GM23248 (cell line): ENCODE results near the gene IMMT. TPM values are rescaled to one million over a fixed set of nuclear protein-coding genes. Genes with fewer than 3 reads are reported as not detected.
A peak's percentile ranks its signal among the peaks of the same experiment; 100 is the strongest.

Source experiments
- DNase-seq: peaks from one replicate; pipeline ENCODE4 v3.0.0-alpha.2; 2015
- H2AFZ ChIP-seq: fragments of 200-600 bp; sonication (generic); 2 replicates; pipeline ENCODE4 v1.6.1; 2016; ENCODE audit warnings: antibody characterized with exemption
- H3F3A ChIP-seq: fragments of 200-600 bp; sonication (generic); 2 replicates; pipeline ENCODE4 v1.6.1; 2016; ENCODE audit warnings: mild to moderate bottlenecking, antibody characterized with exemption, mixed run types; ENCODE audit not compliant: insufficient read depth
- H3K27ac ChIP-seq: fragments of 200-600 bp; sonication (generic); 2 replicates; pipeline ENCODE4 v1.5.1; 2016; ENCODE audit warnings: mild to moderate bottlenecking
- H3K27me3 ChIP-seq: fragments of 200-600 bp; sonication (generic); replicated peaks from 2 replicates; pipeline ENCODE4 v1.6.1; 2016; ENCODE audit warnings: mild to moderate bottlenecking; ENCODE audit not compliant: insufficient read depth
- H3K36me3 ChIP-seq: fragments of 200-600 bp; sonication (generic); 2 replicates; pipeline ENCODE4 v1.6.1; 2016; ENCODE audit warnings: low read depth, mild to moderate bottlenecking
- H3K4me1 ChIP-seq: fragments of 200-600 bp; sonication (generic); 2 replicates; pipeline ENCODE4 v1.6.1; 2016; ENCODE audit warnings: mild to moderate bottlenecking; ENCODE audit not compliant: insufficient read depth
- H3K4me2 ChIP-seq: fragments of 200-600 bp; sonication (generic); one replicate; pipeline ENCODE4 v1.6.1; 2016; ENCODE audit warnings: mild to moderate bottlenecking; ENCODE audit not compliant: unreplicated experiment
- H3K4me3 ChIP-seq: fragments of 200-600 bp; sonication (generic); 2 replicates; pipeline ENCODE4 v1.5.1; 2016; ENCODE audit warnings: mild to moderate bottlenecking
- H3K79me2 ChIP-seq: fragments of 200-600 bp; sonication (generic); 2 replicates; pipeline ENCODE4 v1.6.1; 2016; ENCODE audit warnings: mild to moderate bottlenecking; ENCODE audit not compliant: insufficient read depth
- H3K9ac ChIP-seq: fragments of 200-600 bp; sonication (generic); 2 replicates; pipeline ENCODE4 v1.6.1; 2016; ENCODE audit warnings: mild to moderate bottlenecking
- H3K9me2 ChIP-seq: fragments of 200-600 bp; sonication (generic); 2 replicates; pipeline ENCODE4 v1.6.1; 2016; ENCODE audit warnings: mixed run types, mild to moderate bottlenecking, moderate library complexity; ENCODE audit not compliant: insufficient read depth
- H3K9me3 ChIP-seq: fragments of 200-600 bp; sonication (generic); one replicate; pipeline ENCODE4 v1.6.1; 2017; ENCODE audit warnings: low read depth
- H4K20me1 ChIP-seq: fragments of 200-600 bp; sonication (generic); 2 replicates; pipeline ENCODE4 v1.6.0; 2016; ENCODE audit not compliant: insufficient read depth
- EZH2 ChIP-seq: fragments of 200-600 bp; sonication (generic); IDR thresholded peaks from 2 replicates; pipeline ENCODE4 v1.6.1; 2018; ENCODE audit warnings: antibody characterized with exemption, mild to moderate bottlenecking; ENCODE audit not compliant: insufficient read depth, poor library complexity, severe bottlenecking
- EZH2phosphoT487 ChIP-seq: fragments of 200-600 bp; sonication (generic); IDR thresholded peaks from 2 replicates; pipeline ENCODE4 v1.6.1; 2018; ENCODE audit warnings: antibody characterized with exemption, moderate library complexity, mild to moderate bottlenecking, low read depth; ENCODE audit not compliant: insufficient read depth
- WGBS, 2 experiments: methylation state at CpG; one replicate each; pipeline ENCODE4 v1.1.6; 2015 to 2017; ENCODE audit warnings: low lambda C conversion rate in 2 of 2, low coverage in 1 of 2; ENCODE audit errors: missing lambda C conversion rate in 2 of 2; 5-methylcytosine and 5-hydroxymethylcytosine counted together
- in situ Hi-C: fragments of 300-500 bp; cut with MboI; formaldehyde crosslinking; loops from 2 replicates; pipeline ENCODE4 v1.15.0; 2020
- polyA plus RNA-seq: library from polyadenylated mRNA; unstranded; fragments of >200 nt; fragmentation: Nextera tagmentation; extraction: Ambion mirVana; gene quantifications from 2 replicates; pipeline ENCODE4 v1.2.1, GENCODE V29; 2016
- total RNA-seq: library from RNA; depleted of rRNA; stranded (reverse); fragments of >200 nt; shearing (Covaris generic); gene quantifications from 2 replicates; pipeline ENCODE4 v1.2.3, GENCODE V29; 2014

IMMT gene
- total and polyA plus RNA-seq, 2 experiments from 2014 or later = 60.4 to 75.4 TPM

DNA sequence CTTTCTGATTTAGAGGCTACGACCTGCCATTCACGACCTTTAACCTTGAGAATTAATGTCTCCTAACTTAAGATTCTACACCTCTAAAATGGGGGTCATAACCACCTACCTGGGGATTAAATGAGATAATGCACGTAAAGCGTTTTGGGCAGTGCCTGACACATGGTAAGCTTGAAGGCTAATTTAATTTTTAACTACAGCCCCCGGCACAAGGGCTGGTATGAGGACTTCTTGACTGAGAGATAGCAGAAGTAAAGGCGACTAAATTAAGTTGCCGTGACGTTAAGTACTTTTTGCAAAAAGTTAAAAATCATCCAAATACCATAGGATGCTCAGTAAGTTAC, 4.5 kb upstream of the IMMT start:
- H3K27me3 ChIP-seq = no peaks in the 10 kb centered on the region
- peak; percentile 24 for DNase-seq
- no peaks in the 10 kb centered on the region for H3K9me2 ChIP-seq
- no peaks in the 10 kb centered on the region for H3K9me3 ChIP-seq
- H3K4me1 ChIP-seq = peaks cover 7% of the 10 kb centered on the region; the same call in 1 of the 2 replicates
- in situ Hi-C loops = no loop called here
- H2AFZ ChIP-seq = peak overlapping the region; percentile 96
- peaks cover 16% of the 10 kb centered on the region for H3F3A ChIP-seq
- no peak for TF ChIP-seq EZH2
- TF ChIP-seq EZH2phosphoT487 = no peak
- peak overlapping the region; percentile 72 for H3K27ac ChIP-seq
- peaks cover 61% of the 10 kb centered on the region for H3K79me2 ChIP-seq
- peak overlapping the region; percentile 92 for H3K4me2 ChIP-seq
- no peaks in the 10 kb centered on the region for H4K20me1 ChIP-seq
- H3K4me3 ChIP-seq = peak overlapping the region; percentile 89
- H3K36me3 ChIP-seq = no peaks in the 10 kb centered on the region
- WGBS, 2 experiments = 0% methylated on average over 8 of the region's 8 CpGs
- peak overlapping the region; percentile 90 for H3K9ac ChIP-seq

DNA sequence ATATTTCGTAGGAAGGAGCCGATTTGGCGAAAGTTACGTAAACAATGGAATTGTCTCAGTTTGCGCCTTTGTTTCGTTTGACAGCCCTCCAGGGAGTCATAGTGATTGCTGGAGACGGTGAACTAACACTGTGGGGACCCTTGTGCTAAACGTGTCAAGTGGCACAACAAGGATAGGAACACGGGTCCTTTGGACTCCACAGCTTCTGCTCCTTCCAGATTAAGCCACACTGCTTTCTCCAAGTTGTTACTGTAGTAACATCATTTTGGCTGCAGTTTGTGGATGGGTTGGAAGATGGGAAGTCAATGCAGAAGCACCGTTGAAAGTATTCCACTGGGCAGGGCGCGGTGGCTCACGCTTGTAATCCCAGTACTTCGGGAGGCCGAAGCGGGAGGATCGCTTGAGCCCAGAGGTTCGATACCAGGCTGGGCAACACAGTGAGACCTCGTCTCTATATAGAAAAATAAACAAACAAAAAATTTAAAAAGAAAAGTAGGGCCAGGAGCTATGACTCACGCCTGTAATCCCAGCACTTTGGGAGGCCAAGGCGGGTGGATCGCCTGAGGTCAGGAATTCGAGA, 636 bp upstream of the IMMT start:
- Histone ChIP-seq H3K4me2 (peak overlapping the region; percentile 79), H3K27me3 (no peaks in the 10 kb centered on the region), H3K9me3 (no peaks in the 10 kb centered on the region), H3K27ac (peak overlapping the region; percentile 99), H3K9ac (peak overlapping the region; percentile 98), H3K4me1 (peaks cover 19% of the 10 kb centered on the region), H3K9me2 (no peaks in the 10 kb centered on the region), H3F3A (peaks cover 30% of the 10 kb centered on the region), H3K36me3 (no peaks in the 10 kb centered on the region), H4K20me1 (no peaks in the 10 kb centered on the region), H3K79me2 (peaks cover 59% of the 10 kb centered on the region), H2AFZ (peak overlapping the region; percentile 86), H3K4me3 (peak overlapping the region; percentile 96)
- DNase-seq = no peak
- TF ChIP-seq EZH2phosphoT487 = no peak
- TF ChIP-seq EZH2 = no peak
- in situ Hi-C loops = no loop called here
- WGBS, 2 experiments = 27 to 29% methylated on average over 23 of the region's 23 CpGs

- Histone ChIP-seq H4K20me1 (0 out of 2 replicates have a peak, but pooled peaks cover 4% of the 10 kb centered on the region), H3K4me3 (peak overlapping the region; percentile 96), H3K9me2 (no peaks in the 10 kb centered on the region), H3K27ac (peak overlapping the region; percentile 99), H3K79me2 (peaks cover 59% of the 10 kb centered on the region), H3K9ac (peak overlapping the region; percentile 98), H3K9me3 (no peaks in the 10 kb centered on the region), H3K4me1 (peaks cover 13% of the 10 kb centered on the region; the same call in 1 of the 2 replicates), H3K4me2 (peak overlapping the region; percentile 82), H3K36me3 (no peaks in the 10 kb centered on the region), H2AFZ (peak overlapping the region; percentile 60), H3K27me3 (no peaks in the 10 kb centered on the region), H3F3A (peaks cover 36% of the 10 kb centered on the region)
- in situ Hi-C loops = no loop called here
- TF ChIP-seq EZH2 (no peak), EZH2phosphoT487 (no peak)
- DNase-seq = no peak
- WGBS, 2 experiments = 1 to 2% methylated on average over 17 of the region's 17 CpGs
These were observed 559 bp downstream of the IMMT start for GRCh38 chr2:86194751-86195054.

DNA sequence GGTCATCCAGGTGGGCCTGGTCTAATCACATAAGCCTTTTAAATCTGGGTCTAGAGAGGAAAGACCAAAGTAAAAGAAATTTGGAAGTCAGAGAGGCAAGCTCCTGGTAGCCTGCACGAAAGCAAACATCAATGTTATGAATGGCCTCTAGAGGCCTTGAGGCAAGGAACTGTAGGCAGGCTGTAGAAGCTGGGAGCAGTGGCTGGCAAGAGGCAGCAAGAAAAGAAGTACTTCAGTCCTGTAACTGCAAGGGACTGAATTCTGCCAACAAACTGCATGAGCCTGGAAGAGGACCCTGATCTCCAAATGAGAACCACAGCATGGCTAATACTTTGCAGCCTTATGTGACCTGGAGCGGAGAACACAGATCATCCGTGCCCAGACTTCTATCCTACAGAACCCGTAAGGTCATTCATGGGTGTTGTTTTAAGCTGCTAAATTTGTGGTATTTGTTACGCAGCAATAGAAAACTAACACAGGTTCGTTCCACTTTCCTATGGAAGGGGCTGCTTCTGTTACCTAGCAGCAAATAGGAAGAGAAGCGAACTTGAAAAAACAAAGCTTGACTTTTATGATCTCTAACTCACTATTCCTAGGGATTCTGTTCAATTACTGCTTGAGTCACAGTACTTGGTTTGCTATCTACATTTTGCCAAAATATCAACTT, 1.2 kb downstream of the IMMT start:
- Histone ChIP-seq H3K79me2 (peaks cover 59% of the 10 kb centered on the region), H3K9me2 (no peaks in the 10 kb centered on the region), H3K4me3 (peak overlapping the region; percentile 96), H3K36me3 (no peaks in the 10 kb centered on the region), H3F3A (peaks cover 38% of the 10 kb centered on the region), H3K27ac (peak overlapping the region; percentile 99), H3K4me2 (peak overlapping the region; percentile 82), H3K9ac (peak overlapping the region; percentile 98), H3K27me3 (no peaks in the 10 kb centered on the region), H3K9me3 (no peaks in the 10 kb centered on the region), H3K4me1 (peaks cover 13% of the 10 kb centered on the region; the same call in 1 of the 2 replicates), H2AFZ (peak overlapping the region; percentile 60; the same call in 1 of the 2 replicates), H4K20me1 (0 out of 2 replicates have a peak, but pooled peaks cover 5% of the 10 kb centered on the region)
- DNase-seq = peak; percentile 57
- no peak for TF ChIP-seq EZH2phosphoT487
- TF ChIP-seq EZH2 = no peak
- in situ Hi-C loops = no loop called here
- 68 to 74% methylated on average over 7 of the region's 7 CpGs for WGBS, 2 experiments
